NCI-H2196 (cell line): ENCODE measurements around the gene MKLN1.
"Not testable (repeated sequence)": the region's sequence is repeated elsewhere in the genome, so short reads cannot be mapped to it uniquely, and the experiment has no call there.

Experiments
- DNase-seq: peaks from one replicate; lab custom pipeline; 2025; ENCODE audit not compliant: unreplicated experiment; lab: John Stamatoyannopoulos, UW

Gene MKLN1

DNA sequence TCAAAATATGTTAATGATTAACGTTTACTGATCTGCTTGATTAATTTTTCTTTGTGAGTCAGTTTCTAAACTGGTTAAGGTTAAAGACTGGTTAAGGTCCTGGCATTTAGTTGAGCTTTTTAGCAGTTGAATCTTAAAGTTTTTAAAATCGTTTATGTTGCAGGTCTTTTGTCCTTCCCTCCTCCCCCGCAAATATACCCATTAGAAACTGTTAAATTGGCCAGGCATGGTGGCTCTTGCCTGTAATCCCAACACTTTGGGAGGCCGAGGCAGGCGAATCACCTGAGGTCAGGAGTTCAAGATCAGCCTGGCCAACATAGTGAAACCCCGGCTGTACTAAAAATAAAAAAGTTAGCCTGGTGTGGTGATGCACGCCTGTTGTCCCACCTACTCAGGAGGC, 127.9 kb downstream of the MKLN1 start:
- DNase-seq = no peak

GRCh38 chr7:131456338-131456737, 128.7 kb downstream of the MKLN1 start:
- no peak for DNase-seq

GRCh38 chr7:131459256-131459655, 131.6 kb downstream of the MKLN1 start:
- no peak for DNase-seq

DNA sequence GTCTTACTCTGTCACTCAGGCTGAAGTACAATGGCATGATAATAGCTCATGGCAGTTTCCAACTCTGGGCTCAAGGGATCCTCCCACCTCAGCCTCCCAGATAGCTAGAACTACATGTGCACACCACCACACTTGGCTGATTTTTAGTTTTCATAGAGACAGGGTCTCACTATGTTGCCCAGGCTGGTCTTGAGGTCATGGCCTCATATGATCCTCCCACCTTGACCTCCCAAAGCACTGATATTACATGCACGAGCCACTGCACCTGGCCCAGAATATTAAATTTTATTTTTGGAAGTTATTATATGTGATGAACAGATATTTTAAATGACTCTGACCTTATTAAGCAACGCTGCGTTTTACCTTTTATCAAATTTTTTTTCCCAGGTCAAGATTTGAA, 134.4 kb downstream of the MKLN1 start:
- DNase-seq = no peak

DNA sequence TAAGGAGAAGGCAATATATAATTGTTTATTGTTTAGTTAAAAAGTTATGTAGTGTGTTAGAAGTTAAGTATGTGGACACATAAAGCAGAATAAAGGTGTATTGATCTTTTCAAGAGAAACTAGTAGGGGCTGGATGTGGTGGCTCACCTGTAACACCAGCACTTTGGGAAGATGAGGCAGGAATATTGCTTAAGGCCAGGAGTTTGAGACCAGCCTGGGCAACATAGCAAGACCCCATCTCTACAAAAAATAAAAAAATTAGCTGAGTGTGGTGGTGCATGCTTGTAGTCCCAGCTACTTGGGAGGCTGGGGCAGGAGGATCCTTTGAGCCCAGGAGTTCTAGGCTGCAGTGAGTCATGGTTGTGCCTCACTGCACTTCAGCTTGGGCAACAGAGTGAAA, 135.0 kb downstream of the MKLN1 start:
- DNase-seq = not testable (repeated sequence)

GRCh38 chr7:131466735-131467365, 139.2 kb downstream of the MKLN1 start:
- no peak for DNase-seq

DNA sequence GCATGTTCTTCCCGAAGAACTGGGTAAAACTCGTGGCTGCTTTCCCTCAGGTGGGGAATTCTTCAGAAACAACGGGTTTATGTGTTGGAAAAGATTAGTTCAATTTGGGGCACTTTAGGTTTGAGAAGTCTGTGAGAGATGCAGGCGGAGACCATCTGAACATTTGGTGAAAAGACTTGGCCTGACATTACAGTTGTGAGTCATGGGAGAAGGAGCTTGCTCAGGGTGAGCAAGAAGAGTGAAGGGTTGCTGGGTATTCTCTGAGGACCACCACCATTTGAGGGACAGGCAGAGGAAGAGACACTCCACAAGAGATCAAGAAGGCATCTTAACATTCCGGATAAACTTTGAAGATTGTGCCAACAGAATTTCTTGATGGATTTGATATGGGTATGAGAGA, 140.1 kb downstream of the MKLN1 start:
- DNase-seq = no peak

DNA sequence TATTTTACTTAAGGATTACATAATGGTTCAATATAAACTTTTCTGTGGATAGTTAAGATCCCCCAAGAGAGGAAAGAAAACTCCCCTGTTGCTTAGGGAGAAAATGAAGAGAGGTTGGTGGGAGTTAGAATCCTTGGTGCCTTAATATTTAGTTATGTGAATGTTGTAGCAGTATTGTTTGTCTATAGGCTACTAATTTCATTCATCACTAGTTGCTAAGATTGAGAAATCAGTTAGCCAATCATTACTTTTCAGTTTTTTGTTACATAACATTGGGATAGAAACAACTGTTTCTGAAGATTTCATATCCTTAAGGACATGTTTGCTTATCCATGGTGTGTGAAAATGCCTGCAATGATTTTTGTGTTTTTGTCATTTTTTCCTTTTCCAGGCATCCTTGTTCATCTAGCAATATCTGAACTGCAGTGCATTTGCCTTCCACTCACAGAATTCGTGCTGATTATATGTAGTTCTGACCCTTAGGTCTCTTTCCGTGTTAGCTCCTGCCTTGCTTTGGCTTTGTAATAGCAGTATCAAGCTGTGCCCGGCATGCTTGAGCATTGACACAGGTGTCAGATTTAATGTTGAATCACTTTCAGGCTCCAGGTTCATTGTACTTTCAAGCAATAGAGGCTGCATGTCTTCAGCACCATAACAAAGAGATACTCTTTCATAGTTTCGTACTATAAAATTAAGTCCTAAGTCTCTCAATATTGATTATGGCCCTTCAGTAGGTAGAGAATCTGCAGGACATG, 143.8 kb downstream of the MKLN1 start:
- DNase-seq = peak; percentile 47

GRCh38 chr7:131476740-131477139, 149.1 kb downstream of the MKLN1 start:
- no peak for DNase-seq

DNA sequence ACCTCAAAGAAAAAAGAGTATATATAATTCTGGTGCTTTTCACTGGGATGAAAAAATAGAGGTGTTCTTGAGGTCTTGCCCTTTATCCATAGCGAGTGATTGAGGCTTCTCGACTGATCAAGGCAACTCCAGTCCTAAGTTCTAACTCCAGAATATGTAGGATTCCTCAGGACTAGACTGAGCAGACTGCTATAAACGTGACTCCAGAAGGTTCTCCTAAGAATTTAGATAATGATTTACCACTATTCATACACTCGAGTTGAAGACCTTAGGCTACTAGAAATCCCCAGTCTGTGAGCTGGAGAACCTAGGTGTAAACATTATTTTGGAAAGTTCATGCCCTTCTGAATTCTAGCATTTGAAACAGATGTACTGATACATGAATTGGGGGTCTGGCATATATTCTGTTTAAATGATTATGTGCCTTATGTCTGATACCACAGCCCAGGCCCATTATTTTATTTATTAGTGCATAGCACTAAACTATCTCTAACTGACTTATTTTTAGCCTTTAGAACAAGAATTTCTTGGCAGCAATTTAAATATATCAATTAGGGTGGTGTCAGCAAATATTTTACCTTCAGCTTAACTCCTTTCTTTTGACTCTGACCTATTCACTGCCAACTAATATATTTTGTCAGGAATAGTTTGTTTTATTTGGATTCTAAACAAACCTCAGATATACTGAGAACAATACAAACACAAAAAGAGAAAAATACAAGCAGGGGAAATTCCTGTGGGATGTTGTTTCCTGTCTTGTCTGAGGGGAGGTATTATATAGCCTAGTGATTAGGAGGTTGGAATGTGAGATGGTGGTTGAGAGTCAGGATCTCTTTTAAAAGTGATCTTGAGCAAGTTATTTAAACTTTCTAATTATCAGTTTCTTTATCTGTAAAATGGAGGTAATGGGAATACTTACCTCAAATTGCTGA, 153.0 kb downstream of the MKLN1 start:
- DNase-seq = no peak

GRCh38 chr7:131482800-131483199, 155.1 kb downstream of the MKLN1 start:
- no peak for DNase-seq

GRCh38 chr7:131483586-131483985, 155.9 kb downstream of the MKLN1 start:
- no peak for DNase-seq

- no peak for DNase-seq
Measured at GRCh38 chr7:131486346-131486745, 158.7 kb downstream of the MKLN1 start.

- DNase-seq = no peak
Measured at GRCh38 chr7:131487217-131487616, 159.5 kb downstream of the MKLN1 start.

GRCh38 chr7:131488361-131488760, 160.7 kb downstream of the MKLN1 start:
- DNase-seq = no peak

DNA sequence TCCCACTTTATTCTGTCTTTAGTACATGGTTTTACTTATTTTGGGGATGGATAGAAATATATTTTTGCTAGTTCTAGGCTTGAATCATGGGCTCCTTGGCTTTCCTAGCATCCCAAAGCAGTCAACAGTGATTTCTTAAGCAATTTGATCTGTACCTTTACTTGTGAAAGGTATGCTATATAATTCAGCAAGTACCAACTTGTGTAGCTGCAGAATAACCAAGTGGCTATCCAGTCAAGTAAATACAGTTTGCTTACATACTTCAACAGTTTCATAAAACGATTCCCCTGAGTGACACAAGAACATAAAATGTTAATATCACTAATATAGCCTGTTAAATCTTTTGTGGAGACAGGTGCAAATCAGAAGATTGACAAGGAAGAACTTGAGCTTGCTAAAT, 161.5 kb downstream of the MKLN1 start:
- DNase-seq = no peak

GRCh38 chr7:131489881-131490280, 162.2 kb downstream of the MKLN1 start:
- no peak for DNase-seq

- DNase-seq = no peak
Measured at GRCh38 chr7:131493081-131493480, 165.4 kb downstream of the MKLN1 start.

GRCh38 chr7:131493581-131493980, 165.9 kb downstream of the MKLN1 start:
- no peak for DNase-seq

DNA sequence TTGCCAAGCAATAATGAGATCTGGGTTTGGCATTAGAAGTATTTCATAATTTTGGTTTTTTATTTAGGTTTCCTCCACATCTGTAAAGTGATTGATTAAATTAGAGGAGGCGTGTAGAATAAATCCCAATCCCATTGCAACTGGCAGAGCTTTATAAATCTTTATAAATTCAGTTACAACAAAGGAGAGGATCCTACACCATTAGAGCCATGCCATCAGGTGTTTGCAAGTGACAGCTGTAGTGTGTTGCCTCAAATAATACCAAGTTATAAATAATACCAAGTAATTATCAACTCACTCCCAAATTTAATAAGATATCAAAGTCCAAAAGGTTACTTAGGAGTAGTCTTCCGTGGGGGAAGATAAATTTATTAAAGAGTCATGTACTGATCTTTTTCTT, 166.5 kb downstream of the MKLN1 start:
- no peak for DNase-seq

DNA sequence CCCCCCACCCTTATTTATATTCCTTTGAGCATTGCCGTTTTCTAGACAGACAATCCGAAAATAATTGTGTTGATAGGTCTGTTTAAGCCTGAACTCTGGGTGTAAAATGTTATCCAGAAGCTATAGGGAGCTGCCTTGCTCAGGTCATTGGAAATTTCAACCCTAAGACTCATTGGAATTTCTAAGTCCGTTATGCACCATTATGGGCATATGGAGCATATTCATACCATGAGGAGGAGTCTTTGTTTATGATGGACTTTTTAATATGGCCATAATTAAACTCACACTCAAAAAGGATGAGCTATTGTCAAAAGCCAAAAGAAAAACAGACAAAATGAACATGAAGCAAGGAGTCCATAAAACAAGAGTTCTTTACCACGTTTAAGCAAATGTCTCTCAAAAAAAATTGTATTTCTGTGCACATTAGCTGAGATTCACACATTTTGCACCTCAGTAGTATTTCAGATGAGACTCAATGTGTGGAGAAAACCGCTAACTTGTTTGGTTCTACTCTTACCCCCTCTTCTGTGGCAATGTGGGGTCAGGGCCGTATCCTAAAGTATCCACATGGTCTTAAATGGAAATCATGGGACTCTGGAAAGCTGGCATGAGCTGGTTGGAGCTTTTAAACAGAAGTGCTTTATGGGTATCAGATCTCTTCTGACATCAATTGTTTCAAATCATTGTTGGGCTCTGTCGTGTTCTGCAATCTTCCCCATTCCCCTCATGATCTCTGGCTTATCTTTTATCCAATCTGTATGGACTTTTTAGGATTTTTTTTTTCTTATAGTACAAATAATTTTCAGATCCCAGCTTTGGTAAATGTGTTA, 168.2 kb downstream of the MKLN1 start:
- no peak for DNase-seq
